H1 (cell line): ENCODE data around the gene RUNX1. TPM values are rescaled to one million over a fixed set of nuclear protein-coding genes. Genes with fewer than 3 reads are reported as not detected.

Experiments used
- JUND ChIP-seq: IDR thresholded peaks from 2 replicates; pipeline ENCODE4 v1.6.1; 2011; ENCODE audit warnings: mild to moderate bottlenecking, improper control_type of control experiment, low read length
- polyA plus RNA-seq, 7 experiments: library from polyadenylated mRNA; depleted of rRNA in 3 of 7; stranded (reverse) in 5 of 7; unstranded in 2 of 7; fragments of >200 nt in 5 of 7; fragments of 200-250 nt in 2 of 7; gene quantifications; 1 replicate in 5 of 7; 2 replicates in 1 of 7; 4 replicates in 1 of 7; pipeline versions ENCODE4 v1.2.1 to v1.2.3, GENCODE V29; 2011 to 2013; ENCODE audit warnings: missing spikeins in 2 of 7, mixed read lengths in 2 of 7
- total RNA-seq: library from RNA; stranded (reverse); fragmentation: NEBNext Ultra II Directional; extraction: Animal tissue kit (Norgen Biotek cat#: 25700); gene quantifications from 2 replicates; pipeline ENCODE4 v1.2.1, GENCODE V29; 2021
- TF ChIP-seq, protein P1 (sequence below): IDR thresholded peaks from 2 replicates; pipeline ENCODE4 v1.6.1; 2011; ENCODE audit warnings: low read length, improper control_type of control experiment

The RUNX1 gene
- total and polyA plus RNA-seq, 2 of the 8 experiments (the other 6 are each of a cell fraction or from before 2014, with no cell fraction given) = 0.20 to 0.60 TPM

DNA sequence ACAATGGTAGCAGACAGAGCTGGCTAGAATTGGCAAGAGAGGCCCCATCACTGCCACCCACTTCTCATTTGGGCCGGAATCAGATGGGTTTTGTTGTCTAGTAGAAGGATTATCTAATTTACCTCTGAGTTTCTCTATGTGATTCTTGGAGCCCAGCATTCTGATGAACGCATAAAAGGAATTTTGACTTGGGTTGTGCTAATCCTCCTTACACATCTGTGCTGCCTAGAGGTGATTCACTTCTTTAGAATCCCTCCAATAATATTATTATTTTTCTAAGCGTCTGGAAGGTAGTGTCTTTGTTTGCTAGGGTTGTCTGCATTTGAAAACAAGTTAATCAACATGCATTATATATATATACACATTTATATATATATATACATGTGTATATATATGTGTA, 118.1 kb downstream of the RUNX1 start (continued):
- TF ChIP-seq JUND = no peak
- TF ChIP-seq, protein P1, sequence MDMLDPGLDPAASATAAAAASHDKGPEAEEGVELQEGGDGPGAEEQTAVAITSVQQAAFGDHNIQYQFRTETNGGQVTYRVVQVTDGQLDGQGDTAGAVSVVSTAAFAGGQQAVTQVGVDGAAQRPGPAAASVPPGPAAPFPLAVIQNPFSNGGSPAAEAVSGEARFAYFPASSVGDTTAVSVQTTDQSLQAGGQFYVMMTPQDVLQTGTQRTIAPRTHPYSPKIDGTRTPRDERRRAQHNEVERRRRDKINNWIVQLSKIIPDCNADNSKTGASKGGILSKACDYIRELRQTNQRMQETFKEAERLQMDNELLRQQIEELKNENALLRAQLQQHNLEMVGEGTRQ = no peak
